Measurements from ENCODE around the gene ZNF862. TPM values are rescaled to one million over a fixed set of nuclear protein-coding genes. Genes with fewer than 3 reads are reported as not detected.

ZNF862 gene
- total and polyA plus RNA-seq, 12 donors = 3.9 to 13.3 (median 10.2) TPM

DNA sequence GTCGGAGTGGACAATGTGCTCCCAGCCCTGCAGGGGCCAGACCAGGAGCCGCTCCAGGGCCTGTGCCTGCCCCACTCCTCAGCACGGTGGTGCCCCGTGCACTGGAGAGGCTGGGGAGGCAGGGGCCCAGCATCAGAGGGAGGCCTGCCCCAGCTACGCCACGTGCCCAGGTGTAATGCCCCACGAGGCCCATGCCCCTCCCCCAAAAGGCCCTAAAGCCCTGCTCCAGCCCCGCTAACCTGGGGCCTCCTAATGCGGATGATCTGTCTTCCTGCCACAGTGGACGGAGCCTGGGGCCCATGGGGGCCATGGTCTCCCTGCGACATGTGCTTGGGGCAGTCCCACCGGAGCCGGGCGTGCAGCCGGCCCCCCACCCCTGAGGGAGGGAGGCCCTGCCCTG lies 23.7 kb upstream of the ZNF862 start:
- H3K27ac ChIP-seq = no peak overlapping the region
- intact Hi-C loops (cut with DNase I) = no loop called here
- H3K4me1 ChIP-seq = no peaks in the 10 kb centered on the region
- TF ChIP-seq, protein P1, sequence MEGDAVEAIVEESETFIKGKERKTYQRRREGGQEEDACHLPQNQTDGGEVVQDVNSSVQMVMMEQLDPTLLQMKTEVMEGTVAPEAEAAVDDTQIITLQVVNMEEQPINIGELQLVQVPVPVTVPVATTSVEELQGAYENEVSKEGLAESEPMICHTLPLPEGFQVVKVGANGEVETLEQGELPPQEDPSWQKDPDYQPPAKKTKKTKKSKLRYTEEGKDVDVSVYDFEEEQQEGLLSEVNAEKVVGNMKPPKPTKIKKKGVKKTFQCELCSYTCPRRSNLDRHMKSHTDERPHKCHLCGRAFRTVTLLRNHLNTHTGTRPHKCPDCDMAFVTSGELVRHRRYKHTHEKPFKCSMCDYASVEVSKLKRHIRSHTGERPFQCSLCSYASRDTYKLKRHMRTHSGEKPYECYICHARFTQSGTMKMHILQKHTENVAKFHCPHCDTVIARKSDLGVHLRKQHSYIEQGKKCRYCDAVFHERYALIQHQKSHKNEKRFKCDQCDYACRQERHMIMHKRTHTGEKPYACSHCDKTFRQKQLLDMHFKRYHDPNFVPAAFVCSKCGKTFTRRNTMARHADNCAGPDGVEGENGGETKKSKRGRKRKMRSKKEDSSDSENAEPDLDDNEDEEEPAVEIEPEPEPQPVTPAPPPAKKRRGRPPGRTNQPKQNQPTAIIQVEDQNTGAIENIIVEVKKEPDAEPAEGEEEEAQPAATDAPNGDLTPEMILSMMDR (IDR thresholded peaks at IDR 0.05) = no peak
- H3K9me3 ChIP-seq = no peaks in the 10 kb centered on the region
- DNase-seq = no peak
- H3K4me3 ChIP-seq = no peak overlapping the region
- no peak for ATAC-seq
- no peaks in the 10 kb centered on the region for H3K36me3 ChIP-seq
- WGBS, 2 donors = 74 to 78% methylated on average over 15 of the region's 15 CpGs
- H3K27me3 ChIP-seq = peaks cover 0 to 16% (median 0%) of the 10 kb centered on the region in 7 donors

DNA sequence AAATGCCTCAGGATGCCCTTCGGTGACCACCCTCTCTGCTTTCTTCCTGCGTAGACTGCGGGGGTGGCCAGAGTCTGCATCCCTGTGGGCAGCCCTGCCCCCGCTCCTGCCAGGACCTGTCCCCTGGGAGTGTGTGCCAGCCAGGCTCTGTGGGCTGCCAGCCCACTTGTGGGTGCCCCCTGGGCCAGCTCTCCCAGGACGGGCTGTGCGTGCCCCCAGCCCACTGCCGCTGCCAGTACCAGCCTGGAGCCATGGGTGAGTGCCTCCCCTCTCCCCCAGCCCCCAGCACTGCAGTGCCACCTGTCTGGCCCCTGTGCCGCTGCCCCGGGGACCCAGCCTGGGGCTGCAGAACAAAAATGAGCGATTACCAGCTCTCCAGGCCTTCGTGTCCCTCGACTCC lies 23.1 kb upstream of the ZNF862 start:
- TF ChIP-seq, protein P1 (IDR thresholded peaks at IDR 0.05) = no peak
- ATAC-seq (no peak), DNase-seq (peak in 1 of 2 donors; percentile 10)
- Histone ChIP-seq H3K27me3 (peaks cover 0 to 16% (median 0%) of the 10 kb centered on the region in 7 donors), H3K4me3 (no peak overlapping the region), H3K4me1 (no peaks in the 10 kb centered on the region), H3K9me3 (no peaks in the 10 kb centered on the region), H3K27ac (no peak overlapping the region), H3K36me3 (no peaks in the 10 kb centered on the region)
- intact Hi-C loops (cut with DNase I) = no loop called here
- WGBS, 2 donors = 90 to 91% methylated on average over 12 of the region's 12 CpGs

DNA sequence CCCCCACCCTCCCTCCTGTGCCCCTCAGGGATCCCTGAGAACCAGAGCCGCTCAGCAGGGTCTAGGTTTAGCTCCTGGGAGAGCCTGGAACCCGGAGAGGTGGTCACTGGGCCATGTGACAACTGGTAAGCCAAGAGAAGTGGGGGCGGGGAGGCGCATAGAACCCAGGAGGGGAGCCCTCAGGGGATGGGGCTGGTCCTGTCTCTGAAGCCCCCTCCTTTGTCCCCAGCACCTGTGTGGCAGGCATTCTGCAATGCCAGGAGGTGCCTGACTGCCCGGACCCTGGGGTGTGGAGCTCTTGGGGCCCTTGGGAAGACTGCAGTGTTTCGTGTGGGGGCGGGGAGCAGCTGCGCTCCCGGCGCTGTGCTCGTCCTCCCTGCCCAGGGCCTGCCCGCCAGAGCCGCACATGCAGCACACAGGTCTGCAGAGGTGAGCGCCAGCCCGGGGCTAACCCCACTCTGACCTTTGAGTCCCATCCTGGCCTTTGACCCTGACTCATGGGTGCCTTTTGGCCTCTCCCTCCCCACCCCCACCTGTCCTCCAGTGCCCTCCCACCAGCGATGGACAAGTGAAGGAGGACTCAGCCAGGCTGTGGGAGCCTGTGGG lies 22.4 kb upstream of the ZNF862 start:
- H3K4me3 ChIP-seq = no peak overlapping the region
- no peaks in the 10 kb centered on the region for H3K36me3 ChIP-seq
- peak in 1 of 2 donors; percentile 7 for DNase-seq
- TF ChIP-seq, protein P1 (IDR thresholded peaks at IDR 0.05) = no peak
- no peak overlapping the region for H3K27ac ChIP-seq
- H3K9me3 ChIP-seq = no peaks in the 10 kb centered on the region
- intact Hi-C loops (cut with DNase I) = no loop called here
- H3K27me3 ChIP-seq = peaks cover 0 to 16% (median 0%) of the 10 kb centered on the region in 7 donors
- no peaks in the 10 kb centered on the region for H3K4me1 ChIP-seq
- 69 to 70% methylated on average over 16 of the region's 16 CpGs for WGBS, 2 donors
- no peak for ATAC-seq

DNA sequence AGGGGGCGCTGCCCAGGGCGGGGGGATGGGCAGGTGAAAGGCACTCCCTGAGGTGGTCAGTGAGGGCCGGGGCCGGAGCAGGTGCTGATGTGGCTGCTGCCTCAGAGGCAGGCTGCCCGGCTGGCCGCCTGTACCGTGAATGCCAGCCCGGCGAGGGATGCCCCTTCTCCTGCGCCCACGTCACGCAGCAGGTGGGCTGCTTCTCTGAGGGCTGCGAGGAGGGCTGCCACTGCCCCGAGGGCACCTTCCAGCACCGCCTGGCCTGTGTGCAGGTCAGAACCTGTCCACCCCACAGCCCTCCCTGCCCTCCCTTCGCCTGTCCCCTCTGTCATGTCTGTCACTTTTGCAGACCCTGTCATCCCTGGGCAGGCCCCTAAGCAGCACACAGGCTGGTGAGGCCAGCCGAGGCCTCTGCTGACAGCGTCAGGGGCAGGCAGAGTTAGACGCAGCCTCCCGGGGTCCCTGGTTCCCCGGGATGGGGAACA lies 21.9 kb upstream of the ZNF862 start:
- 84 to 90% methylated on average over 20 to 21 of the region's 21 CpGs for WGBS, 2 donors
- intact Hi-C loops (cut with DNase I) = no loop called here
- Histone ChIP-seq H3K9me3 (no peaks in the 10 kb centered on the region), H3K4me1 (no peaks in the 10 kb centered on the region), H3K27me3 (peaks cover 0 to 16% (median 0%) of the 10 kb centered on the region in 7 donors), H3K27ac (no peak overlapping the region), H3K36me3 (no peaks in the 10 kb centered on the region), H3K4me3 (no peak overlapping the region)
- ATAC-seq = no peak
- DNase-seq = peak in 1 of 2 donors; percentile 4
- TF ChIP-seq, protein P1 (IDR thresholded peaks at IDR 0.05) = no peak
